AG04449 (cell line): Measurements from ENCODE around the gene A2M.

Source experiments
- CTCF ChIA-PET: fragments of 350-600 bp; formaldehyde crosslinking; extraction: SDS; loops from one replicate; lab custom pipeline; 2021; ENCODE audit warnings: antibody characterized with exemption; lab: Yijun Ruan, JAX
- POLR2A ChIA-PET: fragments of 400-600, 350-600 bp; formaldehyde crosslinking; extraction: SDS; loops from one replicate; lab custom pipeline; 2020; ENCODE audit warnings: antibody characterized with exemption, inconsistent platforms; lab: Yijun Ruan, JAX
- DNase-seq: peaks from one replicate; pipeline ENCODE4 v3.0.0-alpha.2; 2010; ENCODE audit warnings: low read depth, low spot score
- H3K4me3 ChIP-seq: 2 replicates; pipeline ENCODE4 v1.5.1; 2011; ENCODE audit warnings: low read depth, mild to moderate bottlenecking, control low read depth, low read length
- TF ChIP-seq, protein P1 (sequence below): IDR thresholded peaks from one replicate; pipeline ENCODE4 v1.5.1; 2011; ENCODE audit warnings: mild to moderate bottlenecking, moderate library complexity, low read length, control low read depth, inconsistent platforms; ENCODE audit not compliant: insufficient read depth; ENCODE audit errors: missing control alignments

Gene A2M

DNA sequence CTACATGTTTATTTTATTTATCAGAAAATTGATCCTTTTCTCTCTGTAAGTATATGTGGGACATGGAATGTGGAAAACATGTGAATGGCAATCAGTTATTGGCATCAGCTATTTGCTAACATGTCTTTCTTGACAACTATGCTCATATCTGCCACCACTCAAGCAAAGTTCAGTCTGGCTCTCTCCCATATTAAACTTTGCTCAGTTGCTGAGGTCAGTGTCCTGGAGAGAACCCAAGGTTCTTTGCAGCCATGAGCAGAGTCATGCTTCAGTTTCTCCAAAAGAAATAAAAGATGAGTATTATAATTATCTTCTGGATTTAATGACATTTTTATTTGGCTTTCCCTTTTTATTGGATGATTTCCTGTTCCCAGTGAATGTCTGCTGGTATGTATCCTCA is 42.6 kb downstream of the A2M start:
- H3K4me3 ChIP-seq = no peak overlapping the region
- ChIA-PET CTCF (no interaction called here), POLR2A (no interaction called here)
- DNase-seq = no peak
- TF ChIP-seq, protein P1, sequence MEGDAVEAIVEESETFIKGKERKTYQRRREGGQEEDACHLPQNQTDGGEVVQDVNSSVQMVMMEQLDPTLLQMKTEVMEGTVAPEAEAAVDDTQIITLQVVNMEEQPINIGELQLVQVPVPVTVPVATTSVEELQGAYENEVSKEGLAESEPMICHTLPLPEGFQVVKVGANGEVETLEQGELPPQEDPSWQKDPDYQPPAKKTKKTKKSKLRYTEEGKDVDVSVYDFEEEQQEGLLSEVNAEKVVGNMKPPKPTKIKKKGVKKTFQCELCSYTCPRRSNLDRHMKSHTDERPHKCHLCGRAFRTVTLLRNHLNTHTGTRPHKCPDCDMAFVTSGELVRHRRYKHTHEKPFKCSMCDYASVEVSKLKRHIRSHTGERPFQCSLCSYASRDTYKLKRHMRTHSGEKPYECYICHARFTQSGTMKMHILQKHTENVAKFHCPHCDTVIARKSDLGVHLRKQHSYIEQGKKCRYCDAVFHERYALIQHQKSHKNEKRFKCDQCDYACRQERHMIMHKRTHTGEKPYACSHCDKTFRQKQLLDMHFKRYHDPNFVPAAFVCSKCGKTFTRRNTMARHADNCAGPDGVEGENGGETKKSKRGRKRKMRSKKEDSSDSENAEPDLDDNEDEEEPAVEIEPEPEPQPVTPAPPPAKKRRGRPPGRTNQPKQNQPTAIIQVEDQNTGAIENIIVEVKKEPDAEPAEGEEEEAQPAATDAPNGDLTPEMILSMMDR = no peak

DNA sequence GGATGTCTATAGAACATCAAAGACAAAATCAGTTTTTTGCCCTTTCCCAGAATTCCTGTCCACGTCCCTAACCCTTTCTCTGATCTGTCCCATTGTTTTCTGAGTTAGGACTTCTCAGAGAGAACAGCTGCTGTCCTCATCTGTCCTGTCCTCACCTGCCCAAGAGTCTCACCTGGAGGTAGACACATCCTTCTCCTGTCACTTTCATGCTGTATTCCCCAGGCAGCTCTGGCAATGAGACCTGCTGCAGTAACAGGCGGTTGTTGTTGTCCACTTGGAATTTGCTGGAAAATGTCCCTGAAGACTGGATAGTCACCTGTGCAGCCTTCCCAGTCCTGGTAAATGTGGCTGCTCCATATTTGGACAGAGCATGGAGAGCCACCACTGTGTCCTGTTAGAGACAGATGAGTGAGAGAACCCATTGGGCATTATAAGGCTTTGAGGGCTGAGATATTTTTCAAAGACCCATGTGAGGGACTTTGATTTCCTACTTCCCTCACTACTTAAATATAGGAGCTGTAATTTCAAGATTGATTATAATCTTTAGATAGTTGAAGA is 43.2 kb downstream of the A2M start:
- TF ChIP-seq, protein P1 = no peak
- CTCF ChIA-PET = no interaction called here

DNA sequence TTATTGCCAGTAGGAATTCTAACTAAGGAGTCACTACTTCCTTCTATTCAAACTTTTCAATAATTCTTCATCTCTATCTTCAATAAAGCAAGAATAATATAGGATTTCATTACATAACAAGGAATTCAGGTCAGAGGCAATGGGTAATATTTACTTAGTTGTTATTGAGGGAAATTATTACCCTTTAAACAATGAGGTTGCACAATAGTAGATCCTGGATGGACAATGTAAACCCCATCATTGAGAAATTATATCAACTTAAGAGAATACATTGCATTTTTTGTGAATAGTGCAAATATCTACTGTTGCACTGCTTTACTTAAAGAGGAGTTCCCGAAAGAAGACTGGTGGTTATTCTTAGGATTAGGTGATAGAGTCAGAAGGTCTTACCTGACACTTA is 43.8 kb downstream of the A2M start:
- DNase-seq = no peak
- TF ChIP-seq, protein P1 = no peak
- ChIA-PET CTCF (no interaction called here), POLR2A (no interaction called here)
- H3K4me3 ChIP-seq = no peak overlapping the region

More for the DNA sequence above, 43.2 kb downstream of the A2M start:
- POLR2A ChIA-PET = no interaction called here
- no peak overlapping the region for H3K4me3 ChIP-seq
- DNase-seq = no peak

DNA sequence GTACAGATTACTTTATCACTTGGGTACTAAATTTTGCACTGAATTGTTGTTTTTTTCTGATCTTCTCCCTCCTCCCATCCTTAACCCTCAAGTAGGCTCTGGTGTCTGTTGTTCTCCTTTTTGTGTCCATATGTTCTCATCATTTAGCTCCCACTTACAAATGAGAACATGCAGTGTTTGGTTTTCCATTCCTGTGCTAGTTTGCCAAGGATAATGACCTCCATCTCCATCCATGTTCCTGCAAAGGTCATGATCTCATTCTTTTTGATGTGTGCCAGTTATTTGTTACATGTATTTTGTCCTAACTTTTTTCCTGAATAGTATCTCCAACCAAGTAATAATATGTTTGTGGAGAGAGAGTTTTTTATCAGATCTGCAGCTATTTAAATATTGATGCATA is 44.2 kb downstream of the A2M start:
- DNase-seq = no peak
- TF ChIP-seq, protein P1 = no peak
- ChIA-PET POLR2A (no interaction called here), CTCF (interaction anchor here (3.3 kb wide), 1 partner anchor 22 kb away, joined by 7 read pairs; no protein-coding TSS in a partner anchor)
- no peak overlapping the region for H3K4me3 ChIP-seq

DNA sequence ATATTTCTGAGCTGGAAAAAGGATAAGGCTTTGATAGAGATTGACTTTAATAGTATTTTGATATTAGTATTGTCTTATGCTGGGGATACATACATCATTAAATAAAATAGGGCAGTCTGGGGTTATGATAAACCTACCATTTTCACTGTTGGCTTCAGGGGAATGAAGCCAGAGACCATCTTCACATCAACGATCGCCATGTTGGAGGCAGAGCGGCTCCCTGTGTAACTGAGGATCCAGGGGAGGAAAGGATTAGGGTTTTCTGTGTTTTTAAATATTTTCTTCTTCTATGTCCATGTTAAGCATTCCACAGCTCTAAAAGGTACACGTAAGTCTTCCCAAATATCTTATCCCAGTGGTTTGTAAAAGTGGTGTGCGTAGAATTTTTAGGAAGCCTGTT is 45.4 kb downstream of the A2M start:
- CTCF ChIA-PET = interaction anchor here (3.3 kb wide), 1 partner anchor 21 kb away, joined by 7 read pairs; no protein-coding TSS in a partner anchor

DNA sequence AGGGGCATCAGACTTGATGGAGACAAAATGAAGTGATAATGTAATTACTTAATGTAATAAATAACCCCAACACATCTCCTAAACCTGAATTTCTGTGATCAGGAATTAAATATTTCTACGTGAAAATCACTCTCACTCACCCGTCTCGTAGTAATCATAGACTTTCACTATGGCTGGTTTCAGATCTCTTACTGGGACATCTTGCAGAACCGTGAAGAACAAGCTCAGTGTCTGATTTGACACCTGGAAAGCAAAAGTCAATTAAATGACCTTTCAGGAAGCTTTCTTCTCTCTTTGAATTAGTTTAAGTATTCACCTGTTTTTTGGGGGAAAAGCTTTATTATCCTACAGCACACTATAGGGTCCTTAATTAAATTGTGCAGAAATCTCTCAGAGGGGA is 47.1 kb downstream of the A2M start:
- no peak for DNase-seq
- TF ChIP-seq, protein P1 = no peak
- ChIA-PET CTCF (interaction anchor here (3.3 kb wide), 1 partner anchor 19 kb away, joined by 7 read pairs; no protein-coding TSS in a partner anchor), POLR2A (no interaction called here)
- H3K4me3 ChIP-seq = no peak overlapping the region

More for the DNA sequence above, 45.4 kb downstream of the A2M start:
- DNase-seq = no peak
- POLR2A ChIA-PET = no interaction called here
- TF ChIP-seq, protein P1 = no peak
- no peak overlapping the region for H3K4me3 ChIP-seq
